ENCODE results near the gene PUM1. TPM values are rescaled to one million over a fixed set of nuclear protein-coding genes. Genes with fewer than 3 reads are reported as not detected.

Gene PUM1
- total and polyA plus RNA-seq, 10 of the 15 experiments (the other 5 are each of a cell fraction or from before 2014, with no cell fraction given): 21.4 to 75.3 (median 42.4) TPM

GRCh38 chr1:31055501-31055900, 10.0 kb downstream of the PUM1 start (continued):
- TF ChIP-seq USF2 (IDR thresholded peaks at IDR 0.05; ENCODE audit: borderline replicate concordance, low read depth, low read length): no peak
- TF ChIP-seq MLLT1 (IDR thresholded peaks at IDR 0.05): no peak
- no peak for TF ChIP-seq ZNF217 (IDR thresholded peaks at IDR 0.05)
- TF ChIP-seq PRDM15 (CRISPR knock-in tag; IDR thresholded peaks at IDR 0.05): no peak
- no peak for TF ChIP-seq NRF1 (conservative IDR thresholded peaks at IDR 0.05; ENCODE audit: low read depth, low read length)
- no peak for TF ChIP-seq TCF12 (IDR thresholded peaks at IDR 0.05; ENCODE audit: low read depth, low read length)
- TF ChIP-seq KAT2A (conservative IDR thresholded peaks at IDR 0.05; ENCODE audit: control insufficient read depth, low read depth, low read length): no peak
- no peak for TF ChIP-seq HDAC6 (IDR thresholded peaks at IDR 0.05; ENCODE audit: unreplicated experiment)
- no peak for TF ChIP-seq SIN3A (IDR thresholded peaks at IDR 0.05; ENCODE audit: low read depth, low read length)
- TF ChIP-seq FOXK2 (IDR thresholded peaks at IDR 0.05): no peak
- TF ChIP-seq USF1 (IDR thresholded peaks at IDR 0.05; ENCODE audit: borderline replicate concordance, extremely low read length, insufficient read depth, low read depth, low read length): no peak

Data from GM12878 (cell line).